ENCODE data around the gene TWIST1.

Gene TWIST1

DNA sequence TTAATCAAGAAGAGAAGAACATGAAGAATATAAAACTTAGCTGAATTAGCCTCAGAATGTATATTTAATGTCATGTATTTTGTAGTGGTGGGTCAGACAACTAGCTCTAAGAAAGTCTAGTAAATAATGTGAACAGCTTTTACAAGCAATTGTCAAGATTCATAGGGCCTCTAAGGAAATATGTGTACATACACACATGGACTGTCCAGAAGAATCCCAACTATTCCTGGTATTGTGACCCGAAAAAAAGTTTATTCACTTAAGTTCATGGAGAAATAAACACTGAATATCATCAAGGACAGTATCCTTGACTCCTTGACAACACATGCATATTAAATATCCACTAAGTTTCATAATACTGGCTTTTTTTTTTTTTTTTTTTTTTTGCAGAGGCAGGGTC, 11.4 kb upstream of the TWIST1 start:
- TF ChIP-seq, protein P1, sequence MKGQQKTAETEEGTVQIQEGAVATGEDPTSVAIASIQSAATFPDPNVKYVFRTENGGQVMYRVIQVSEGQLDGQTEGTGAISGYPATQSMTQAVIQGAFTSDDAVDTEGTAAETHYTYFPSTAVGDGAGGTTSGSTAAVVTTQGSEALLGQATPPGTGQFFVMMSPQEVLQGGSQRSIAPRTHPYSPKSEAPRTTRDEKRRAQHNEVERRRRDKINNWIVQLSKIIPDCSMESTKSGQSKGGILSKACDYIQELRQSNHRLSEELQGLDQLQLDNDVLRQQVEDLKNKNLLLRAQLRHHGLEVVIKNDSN (IDR thresholded peaks at IDR 0.05), result no peak
- TF ChIP-seq TAF1 (IDR thresholded peaks at IDR 0.05; ENCODE audit: low read depth) (no peak), CREB1 (IDR thresholded peaks at IDR 0.05; ENCODE audit: low read depth) (no peak), YY1 (IDR thresholded peaks at IDR 0.05; ENCODE audit: low read depth) (no peak), RAD21 (IDR thresholded peaks at IDR 0.05; ENCODE audit: low read depth) (no peak), CEBPB (IDR thresholded peaks at IDR 0.05) (no peak), EP300 (IDR thresholded peaks at IDR 0.05; ENCODE audit: borderline replicate concordance) (no peak), EGR1 (IDR thresholded peaks at IDR 0.05) (no peak), FOXM1 (IDR thresholded peaks at IDR 0.05; ENCODE audit: borderline replicate concordance, low read depth) (no peak), TEAD4 (IDR thresholded peaks at IDR 0.05) (no peak), NFIC (IDR thresholded peaks at IDR 0.05) (no peak), ZBTB7A (IDR thresholded peaks at IDR 0.05; ENCODE audit: low read depth) (no peak), TCF12 (IDR thresholded peaks at IDR 0.05; ENCODE audit: low read depth) (no peak)
- TF ChIP-seq, protein P2, sequence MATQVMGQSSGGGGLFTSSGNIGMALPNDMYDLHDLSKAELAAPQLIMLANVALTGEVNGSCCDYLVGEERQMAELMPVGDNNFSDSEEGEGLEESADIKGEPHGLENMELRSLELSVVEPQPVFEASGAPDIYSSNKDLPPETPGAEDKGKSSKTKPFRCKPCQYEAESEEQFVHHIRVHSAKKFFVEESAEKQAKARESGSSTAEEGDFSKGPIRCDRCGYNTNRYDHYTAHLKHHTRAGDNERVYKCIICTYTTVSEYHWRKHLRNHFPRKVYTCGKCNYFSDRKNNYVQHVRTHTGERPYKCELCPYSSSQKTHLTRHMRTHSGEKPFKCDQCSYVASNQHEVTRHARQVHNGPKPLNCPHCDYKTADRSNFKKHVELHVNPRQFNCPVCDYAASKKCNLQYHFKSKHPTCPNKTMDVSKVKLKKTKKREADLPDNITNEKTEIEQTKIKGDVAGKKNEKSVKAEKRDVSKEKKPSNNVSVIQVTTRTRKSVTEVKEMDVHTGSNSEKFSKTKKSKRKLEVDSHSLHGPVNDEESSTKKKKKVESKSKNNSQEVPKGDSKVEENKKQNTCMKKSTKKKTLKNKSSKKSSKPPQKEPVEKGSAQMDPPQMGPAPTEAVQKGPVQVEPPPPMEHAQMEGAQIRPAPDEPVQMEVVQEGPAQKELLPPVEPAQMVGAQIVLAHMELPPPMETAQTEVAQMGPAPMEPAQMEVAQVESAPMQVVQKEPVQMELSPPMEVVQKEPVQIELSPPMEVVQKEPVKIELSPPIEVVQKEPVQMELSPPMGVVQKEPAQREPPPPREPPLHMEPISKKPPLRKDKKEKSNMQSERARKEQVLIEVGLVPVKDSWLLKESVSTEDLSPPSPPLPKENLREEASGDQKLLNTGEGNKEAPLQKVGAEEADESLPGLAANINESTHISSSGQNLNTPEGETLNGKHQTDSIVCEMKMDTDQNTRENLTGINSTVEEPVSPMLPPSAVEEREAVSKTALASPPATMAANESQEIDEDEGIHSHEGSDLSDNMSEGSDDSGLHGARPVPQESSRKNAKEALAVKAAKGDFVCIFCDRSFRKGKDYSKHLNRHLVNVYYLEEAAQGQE (IDR thresholded peaks at IDR 0.05; ENCODE audit: low read depth), result no peak
- TF ChIP-seq, protein P3, sequence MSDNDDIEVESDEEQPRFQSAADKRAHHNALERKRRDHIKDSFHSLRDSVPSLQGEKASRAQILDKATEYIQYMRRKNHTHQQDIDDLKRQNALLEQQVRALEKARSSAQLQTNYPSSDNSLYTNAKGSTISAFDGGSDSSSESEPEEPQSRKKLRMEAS (IDR thresholded peaks at IDR 0.05), result no peak

DNA sequence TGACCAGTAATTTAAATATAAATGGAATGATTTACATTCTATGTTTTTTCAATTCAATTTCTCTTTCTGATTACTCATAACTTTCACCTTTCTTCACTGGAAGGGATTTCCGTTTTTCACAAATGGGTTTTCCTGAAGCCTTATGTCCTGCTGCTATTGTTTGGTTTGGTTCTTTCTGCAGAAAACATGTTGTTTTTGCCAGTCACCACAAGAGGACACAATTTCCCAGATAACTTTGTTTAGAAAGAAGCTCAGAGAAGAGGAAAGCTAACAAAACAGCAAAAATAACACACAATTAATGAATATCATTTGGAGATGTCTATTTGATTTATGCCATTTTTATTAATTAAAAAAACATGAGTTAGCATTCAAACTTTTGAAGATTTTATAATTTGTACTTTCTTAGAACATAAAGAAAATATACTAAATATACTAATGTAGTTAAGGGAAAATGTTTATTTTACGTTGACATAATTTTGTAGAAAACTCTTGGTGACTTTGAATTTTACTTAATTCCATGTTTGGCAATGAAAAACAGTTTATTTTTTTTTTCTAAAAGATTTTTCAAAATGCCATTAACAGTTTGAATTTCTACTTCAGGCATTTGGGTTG, 4.6 kb upstream of the TWIST1 start:
- TF ChIP-seq RAD21 (IDR thresholded peaks at IDR 0.05; ENCODE audit: low read depth), result peak; percentile 68
- TF ChIP-seq CEBPB (IDR thresholded peaks at IDR 0.05), result no peak

DNA sequence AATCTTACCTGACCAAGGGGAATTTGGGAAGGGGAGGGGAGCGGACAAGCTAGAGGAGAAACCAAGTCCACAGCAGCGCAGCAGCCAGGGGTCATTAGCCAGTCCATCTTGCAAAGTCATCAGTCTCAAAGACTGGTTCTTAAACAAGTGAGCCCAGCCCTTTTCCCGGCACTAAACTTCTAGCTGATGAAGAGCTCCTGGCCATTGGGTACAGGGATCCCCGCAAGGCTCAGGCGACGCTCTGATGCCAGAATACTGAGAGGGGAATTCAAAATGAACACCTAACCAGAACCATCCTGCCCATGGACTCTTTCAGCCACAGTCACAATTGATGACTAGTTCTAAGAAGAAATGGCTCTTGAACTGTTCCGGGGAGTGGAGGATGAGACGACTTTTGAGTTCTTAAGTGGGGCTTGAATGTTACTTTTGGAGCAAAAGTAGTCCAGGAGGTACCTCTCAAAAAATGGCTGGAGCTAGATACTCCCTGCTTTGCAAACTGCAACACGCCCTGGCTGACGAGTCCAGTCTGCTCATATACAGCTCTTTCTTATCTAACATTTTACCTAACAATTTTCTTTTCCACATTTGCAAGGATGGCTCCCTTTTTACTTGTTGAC, 2.5 kb upstream of the TWIST1 start:
- TF ChIP-seq TAF1 (IDR thresholded peaks at IDR 0.05; ENCODE audit: low read depth) (no peak), RAD21 (IDR thresholded peaks at IDR 0.05; ENCODE audit: low read depth) (no peak), EP300 (IDR thresholded peaks at IDR 0.05; ENCODE audit: borderline replicate concordance) (no peak), TCF12 (IDR thresholded peaks at IDR 0.05; ENCODE audit: low read depth) (no peak), FOXM1 (IDR thresholded peaks at IDR 0.05; ENCODE audit: borderline replicate concordance, low read depth) (no peak), ZBTB7A (IDR thresholded peaks at IDR 0.05; ENCODE audit: low read depth) (no peak), CEBPB (IDR thresholded peaks at IDR 0.05) (no peak)
- TF ChIP-seq, protein P1 (IDR thresholded peaks at IDR 0.05), result no peak

DNA sequence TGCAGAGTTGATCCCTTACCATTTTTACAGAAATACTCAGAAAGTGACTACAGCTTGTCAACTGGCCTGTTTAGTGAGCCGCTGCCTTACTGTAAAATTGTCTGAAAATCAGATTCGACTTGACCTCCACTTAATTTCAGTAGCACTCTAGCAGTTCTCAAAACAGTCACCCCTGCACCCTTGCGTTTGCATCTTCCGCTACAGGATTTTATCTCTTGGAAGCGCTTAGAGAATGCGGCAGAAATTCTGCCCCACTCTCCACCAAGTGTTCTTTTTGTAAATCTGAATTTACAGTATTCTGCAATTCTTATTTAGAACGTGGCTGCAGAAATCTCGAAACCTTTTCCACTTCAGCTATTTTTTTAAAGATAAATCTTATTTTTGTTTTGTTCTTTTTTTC, 1.9 kb upstream of the TWIST1 start:
- TF ChIP-seq ZBTB7A (IDR thresholded peaks at IDR 0.05; ENCODE audit: low read depth) (no peak), NFIC (IDR thresholded peaks at IDR 0.05) (no peak), CEBPB (IDR thresholded peaks at IDR 0.05) (no peak), CREB1 (IDR thresholded peaks at IDR 0.05; ENCODE audit: low read depth) (no peak), FOXM1 (IDR thresholded peaks at IDR 0.05; ENCODE audit: borderline replicate concordance, low read depth) (no peak)

DNA sequence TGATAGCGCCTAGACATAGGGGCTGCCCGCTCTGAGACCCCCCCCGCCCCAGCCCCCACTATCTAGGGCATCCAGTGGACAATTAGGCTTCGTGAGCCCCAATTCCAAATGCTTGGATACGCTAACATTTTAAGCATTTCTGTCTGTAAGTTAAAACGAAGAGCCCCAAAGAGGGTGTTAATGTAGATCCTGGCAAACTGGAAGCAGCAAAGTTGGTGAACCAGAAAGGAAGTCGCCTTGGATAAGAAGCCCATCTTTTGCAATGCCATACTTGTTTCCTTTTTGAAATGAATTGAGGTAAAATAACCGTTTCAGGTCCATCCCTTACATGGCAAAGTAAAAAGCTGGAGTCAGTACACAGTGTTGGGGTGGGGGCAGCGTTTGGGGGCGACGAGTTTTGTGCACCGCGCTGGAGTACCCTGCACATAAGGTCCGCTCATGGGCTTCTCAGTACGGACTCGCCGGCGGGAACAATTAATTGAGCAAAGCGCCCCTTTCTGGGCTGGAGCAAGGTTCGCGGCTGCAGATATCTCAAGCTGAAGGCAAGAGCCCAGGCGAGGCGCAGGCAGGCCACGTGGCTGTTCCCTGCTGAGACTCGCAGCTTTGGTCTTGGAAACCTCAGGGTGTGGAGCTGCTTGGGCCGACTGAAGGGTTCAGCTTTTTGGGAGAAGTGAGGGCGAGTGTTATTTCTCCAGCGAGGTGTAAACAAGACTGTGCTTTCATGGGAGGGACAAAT, 1.4 kb upstream of the TWIST1 start:
- TF ChIP-seq EGR1 (IDR thresholded peaks at IDR 0.05) (no peak), YY1 (IDR thresholded peaks at IDR 0.05; ENCODE audit: low read depth) (no peak), TAF1 (IDR thresholded peaks at IDR 0.05; ENCODE audit: low read depth) (no peak), ZBTB7A (IDR thresholded peaks at IDR 0.05; ENCODE audit: low read depth) (no peak), RAD21 (IDR thresholded peaks at IDR 0.05; ENCODE audit: low read depth) (no peak), CREB1 (IDR thresholded peaks at IDR 0.05; ENCODE audit: low read depth) (no peak), FOXM1 (IDR thresholded peaks at IDR 0.05; ENCODE audit: borderline replicate concordance, low read depth) (no peak), TEAD4 (IDR thresholded peaks at IDR 0.05) (no peak), TCF12 (IDR thresholded peaks at IDR 0.05; ENCODE audit: low read depth) (no peak), EP300 (IDR thresholded peaks at IDR 0.05; ENCODE audit: borderline replicate concordance) (no peak)
- TF ChIP-seq, protein P1 (IDR thresholded peaks at IDR 0.05), result no peak
- TF ChIP-seq, protein P2 (IDR thresholded peaks at IDR 0.05; ENCODE audit: low read depth), result no peak
- TF ChIP-seq, protein P3 (IDR thresholded peaks at IDR 0.05), result no peak
